Mesendoderm (in vitro differentiated cells): Measurements from ENCODE around the gene PC.
A peak's percentile ranks its signal among the peaks of the same experiment; 100 is the strongest.

Experiments
- DNase-seq: peaks from one replicate; pipeline ENCODE4 v3.0.0; 2013
- H2AK5ac ChIP-seq: 2 replicates; pipeline ENCODE4 v1.6.1; 2013; ENCODE audit warnings: low read length, inconsistent platforms
- H2BK120ac ChIP-seq: 2 replicates; pipeline ENCODE4 v1.6.1; 2013; ENCODE audit warnings: low read depth, mild to moderate bottlenecking, low read length, moderate library complexity, mixed read lengths
- H2BK15ac ChIP-seq: replicated peaks from 2 replicates; pipeline ENCODE4 v1.6.1; 2013; ENCODE audit warnings: low read depth, mild to moderate bottlenecking, moderate library complexity
- H2BK5ac ChIP-seq: 2 replicates; pipeline ENCODE4 v1.6.1; 2013; ENCODE audit warnings: low read length, inconsistent platforms
- H3K18ac ChIP-seq: 2 replicates; pipeline ENCODE4 v1.6.1; 2013; ENCODE audit warnings: mild to moderate bottlenecking, low read length, mixed read lengths
- H3K23ac ChIP-seq: one replicate; pipeline ENCODE4 v1.6.1; 2013; ENCODE audit warnings: low read length
- H3K27ac ChIP-seq: 2 replicates; pipeline ENCODE4 v1.5.1; 2013; ENCODE audit warnings: low read depth, mild to moderate bottlenecking, inconsistent platforms, low read length, moderate library complexity
- H3K27me3 ChIP-seq: 2 replicates; pipeline ENCODE4 v1.6.1; 2013; ENCODE audit warnings: low read length, control low read depth, mild to moderate bottlenecking, inconsistent platforms; ENCODE audit not compliant: insufficient read depth, poor library complexity
- H3K36me3 ChIP-seq: 2 replicates; pipeline ENCODE4 v1.6.1; 2013; ENCODE audit warnings: low read length, inconsistent platforms; ENCODE audit not compliant: control insufficient read depth, insufficient read depth
- H3K4ac ChIP-seq: one replicate; pipeline ENCODE4 v1.6.1; 2013; ENCODE audit warnings: low read depth, mild to moderate bottlenecking, low read length, moderate library complexity
- H3K4me1 ChIP-seq: 2 replicates; pipeline ENCODE4 v1.6.1; 2013; ENCODE audit warnings: low read depth, low read length, inconsistent platforms; ENCODE audit not compliant: control insufficient read depth
- H3K4me2 ChIP-seq: 2 replicates; pipeline ENCODE4 v1.6.1; 2013; ENCODE audit warnings: low read length
- H3K4me3 ChIP-seq: 2 replicates; pipeline ENCODE4 v1.5.1; 2013; ENCODE audit warnings: mild to moderate bottlenecking, low read length
- H3K56ac ChIP-seq: one replicate; pipeline ENCODE4 v1.6.1; 2013; ENCODE audit warnings: low read length
- H3K79me1 ChIP-seq: 2 replicates; pipeline ENCODE4 v1.6.1; 2013; ENCODE audit warnings: low read length, inconsistent platforms
- H3K79me2 ChIP-seq: 2 replicates; pipeline ENCODE4 v1.6.1; 2013; ENCODE audit warnings: mild to moderate bottlenecking, low read length; ENCODE audit not compliant: control insufficient read depth, insufficient read depth
- H3K9ac ChIP-seq: 2 replicates; pipeline ENCODE4 v1.6.1; 2013; ENCODE audit warnings: low read length, inconsistent platforms
- H4K5ac ChIP-seq: one replicate; pipeline ENCODE4 v1.6.1; 2013; ENCODE audit warnings: low read length
- H4K8ac ChIP-seq: one replicate; pipeline ENCODE4 v1.6.1; 2013; ENCODE audit warnings: low read depth, mild to moderate bottlenecking, control low read depth, low read length, moderate library complexity
- WGBS: extraction: QIAGEN DNeasy Blood & Tissue Kit; methylation state at CpG from one replicate; pipeline ENCODE4 v1.1.7; 2013; ENCODE audit warnings: low lambda C conversion rate, missing lambda C conversion rate; ENCODE audit not compliant: insufficient coverage; ENCODE audit errors: extremely low coverage; 5-methylcytosine and 5-hydroxymethylcytosine counted together

PC gene

DNA sequence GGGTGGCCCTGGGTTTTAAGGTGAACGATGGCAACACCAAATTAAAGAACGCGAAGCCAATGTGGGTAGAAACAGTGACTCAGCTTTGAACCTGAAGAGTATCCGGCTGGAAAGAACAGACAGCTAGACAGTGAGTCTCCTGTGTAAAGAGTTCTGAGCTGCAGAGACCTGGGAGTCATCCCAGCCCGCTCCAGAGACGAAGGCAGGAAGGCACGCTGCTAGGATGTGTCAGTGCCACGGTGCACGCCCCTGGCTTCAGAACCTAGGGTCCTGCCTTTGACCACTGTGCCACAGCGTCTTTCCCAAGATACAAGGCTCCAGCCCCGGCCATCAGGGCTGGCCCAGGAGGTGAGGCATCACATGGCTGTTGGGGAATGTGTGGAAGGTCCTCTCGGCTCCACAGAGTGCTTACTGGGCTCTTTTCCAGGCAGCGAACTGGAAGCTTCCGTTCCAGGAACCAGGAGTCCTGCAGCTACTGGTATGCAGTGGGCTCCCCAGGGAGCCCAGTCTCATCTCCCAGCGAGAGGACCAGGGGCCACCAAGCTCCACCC lies 71.4 kb downstream of the PC start:
- Histone ChIP-seq H2BK5ac (no peak overlapping the region), H3K4me2 (no peak overlapping the region), H2AK5ac (no peak overlapping the region), H3K4me1 (no peaks in the 10 kb centered on the region), H3K9ac (no peak overlapping the region), H3K79me2 (no peaks in the 10 kb centered on the region), H3K36me3 (no peaks in the 10 kb centered on the region), H4K5ac (no peak overlapping the region), H3K18ac (no peak overlapping the region), H3K23ac (no peak overlapping the region), H2BK120ac (no peak overlapping the region), H2BK15ac (no peak overlapping the region), H3K79me1 (no peaks in the 10 kb centered on the region), H3K4me3 (no peak overlapping the region), H3K27me3 (no peaks in the 10 kb centered on the region), H4K8ac (no peak overlapping the region), H3K56ac (no peak overlapping the region), H3K4ac (no peak overlapping the region), H3K27ac (no peak overlapping the region)
- no peak for DNase-seq
- WGBS = no CpG with 5 or more reads among the region's 15 CpGs

DNA sequence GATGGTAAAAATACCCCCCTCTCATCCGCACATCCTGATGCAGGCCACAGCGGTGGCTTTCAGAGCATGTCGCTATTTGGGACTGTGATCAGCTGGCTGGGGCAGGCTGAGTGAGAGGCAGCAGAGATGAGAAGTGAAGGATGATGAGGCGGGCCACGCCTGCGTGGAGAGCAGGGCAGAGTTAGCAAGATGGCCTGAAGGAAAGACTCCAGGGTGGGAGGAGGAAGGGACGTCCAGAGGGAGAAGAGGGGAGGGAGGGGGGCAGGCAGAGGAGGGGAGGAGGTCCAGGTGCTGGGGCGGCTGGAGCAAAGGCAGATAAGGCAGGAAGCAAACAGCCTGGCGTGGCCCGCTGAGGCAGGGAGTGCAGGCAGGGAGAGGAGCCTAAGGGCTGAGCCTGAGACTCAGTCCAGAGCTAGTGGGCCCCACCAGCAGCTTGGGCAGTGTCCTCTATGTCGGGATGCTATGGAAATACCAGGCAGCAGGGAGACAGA lies 72.2 kb downstream of the PC start:
- Histone ChIP-seq H4K5ac (no peak overlapping the region), H2BK120ac (no peak overlapping the region), H3K79me1 (no peaks in the 10 kb centered on the region), H2BK15ac (no peak overlapping the region), H3K4me1 (no peaks in the 10 kb centered on the region), H3K27ac (no peak overlapping the region), H3K4me2 (no peak overlapping the region), H3K9ac (no peak overlapping the region), H3K27me3 (no peaks in the 10 kb centered on the region), H3K4ac (no peak overlapping the region), H3K4me3 (no peak overlapping the region), H3K36me3 (no peaks in the 10 kb centered on the region), H4K8ac (no peak overlapping the region), H3K56ac (no peak overlapping the region), H2AK5ac (no peak overlapping the region), H3K18ac (no peak overlapping the region), H2BK5ac (no peak overlapping the region), H3K79me2 (no peaks in the 10 kb centered on the region), H3K23ac (no peak overlapping the region)
- WGBS = no CpG with 5 or more reads among the region's 11 CpGs
- no peak for DNase-seq

DNA sequence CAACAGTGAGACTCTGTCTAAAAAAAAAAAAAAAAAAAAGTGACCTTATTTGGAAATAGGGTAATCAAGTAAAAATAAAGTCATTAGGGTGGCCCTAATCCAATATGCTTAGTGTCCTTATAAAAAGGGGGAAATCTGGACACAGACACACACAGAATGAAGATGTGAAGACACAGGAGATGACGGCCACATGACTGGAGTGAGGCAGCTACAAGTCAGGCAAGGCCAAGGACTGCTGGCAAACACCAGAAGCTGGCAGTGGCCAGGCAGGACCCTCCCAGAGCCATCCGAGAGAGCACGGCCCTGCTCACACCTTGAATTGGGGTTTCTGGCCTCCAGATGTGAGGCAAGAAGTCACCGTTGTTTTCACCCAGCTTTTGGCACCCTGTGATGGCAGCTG lies 72.7 kb downstream of the PC start:
- Histone ChIP-seq H4K5ac (no peak overlapping the region), H3K4me2 (no peak overlapping the region), H4K8ac (no peak overlapping the region), H3K4me3 (no peak overlapping the region), H2BK15ac (no peak overlapping the region), H3K27me3 (no peaks in the 10 kb centered on the region), H2BK5ac (no peak overlapping the region), H3K4ac (no peak overlapping the region), H3K9ac (no peak overlapping the region), H3K36me3 (no peaks in the 10 kb centered on the region), H2BK120ac (no peak overlapping the region), H3K23ac (no peak overlapping the region), H3K79me2 (no peaks in the 10 kb centered on the region), H3K18ac (no peak overlapping the region), H3K4me1 (no peaks in the 10 kb centered on the region), H3K79me1 (no peaks in the 10 kb centered on the region), H3K56ac (no peak overlapping the region), H2AK5ac (no peak overlapping the region), H3K27ac (no peak overlapping the region)
- WGBS = no CpG with 5 or more reads among the region's 4 CpGs
- no peak for DNase-seq

DNA sequence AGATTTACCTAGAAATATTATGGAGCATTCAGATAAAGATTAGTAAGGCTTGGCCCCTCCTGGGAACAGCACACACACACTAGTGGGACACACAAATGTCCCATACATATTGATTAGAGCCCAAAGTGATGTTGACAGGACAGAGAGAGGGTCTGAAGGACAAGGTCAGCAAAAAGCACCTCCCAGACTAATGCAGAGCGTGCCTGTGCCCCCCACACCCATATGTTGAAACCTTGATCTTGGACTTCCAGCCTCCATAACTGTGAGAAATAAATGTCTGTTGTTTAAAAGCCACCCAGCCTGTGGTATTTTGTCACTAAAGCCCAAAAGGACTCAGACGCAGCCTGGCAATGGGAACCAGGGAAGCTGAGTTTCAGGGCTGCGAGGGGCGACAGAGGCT lies 73.7 kb downstream of the PC start:
- Histone ChIP-seq H3K36me3 (no peaks in the 10 kb centered on the region), H2BK5ac (no peak overlapping the region), H3K56ac (no peak overlapping the region), H4K5ac (no peak overlapping the region), H2BK120ac (no peak overlapping the region), H2AK5ac (no peak overlapping the region), H3K4me3 (no peak overlapping the region), H3K27ac (no peak overlapping the region), H3K9ac (no peak overlapping the region), H3K18ac (no peak overlapping the region), H3K23ac (no peak overlapping the region), H3K4me2 (no peak overlapping the region), H3K79me2 (no peaks in the 10 kb centered on the region), H3K4me1 (no peaks in the 10 kb centered on the region), H2BK15ac (no peak overlapping the region), H3K4ac (no peak overlapping the region), H3K79me1 (no peaks in the 10 kb centered on the region), H3K27me3 (no peaks in the 10 kb centered on the region), H4K8ac (no peak overlapping the region)
- no CpG with 5 or more reads among the region's 4 CpGs for WGBS
- DNase-seq = no peak

DNA sequence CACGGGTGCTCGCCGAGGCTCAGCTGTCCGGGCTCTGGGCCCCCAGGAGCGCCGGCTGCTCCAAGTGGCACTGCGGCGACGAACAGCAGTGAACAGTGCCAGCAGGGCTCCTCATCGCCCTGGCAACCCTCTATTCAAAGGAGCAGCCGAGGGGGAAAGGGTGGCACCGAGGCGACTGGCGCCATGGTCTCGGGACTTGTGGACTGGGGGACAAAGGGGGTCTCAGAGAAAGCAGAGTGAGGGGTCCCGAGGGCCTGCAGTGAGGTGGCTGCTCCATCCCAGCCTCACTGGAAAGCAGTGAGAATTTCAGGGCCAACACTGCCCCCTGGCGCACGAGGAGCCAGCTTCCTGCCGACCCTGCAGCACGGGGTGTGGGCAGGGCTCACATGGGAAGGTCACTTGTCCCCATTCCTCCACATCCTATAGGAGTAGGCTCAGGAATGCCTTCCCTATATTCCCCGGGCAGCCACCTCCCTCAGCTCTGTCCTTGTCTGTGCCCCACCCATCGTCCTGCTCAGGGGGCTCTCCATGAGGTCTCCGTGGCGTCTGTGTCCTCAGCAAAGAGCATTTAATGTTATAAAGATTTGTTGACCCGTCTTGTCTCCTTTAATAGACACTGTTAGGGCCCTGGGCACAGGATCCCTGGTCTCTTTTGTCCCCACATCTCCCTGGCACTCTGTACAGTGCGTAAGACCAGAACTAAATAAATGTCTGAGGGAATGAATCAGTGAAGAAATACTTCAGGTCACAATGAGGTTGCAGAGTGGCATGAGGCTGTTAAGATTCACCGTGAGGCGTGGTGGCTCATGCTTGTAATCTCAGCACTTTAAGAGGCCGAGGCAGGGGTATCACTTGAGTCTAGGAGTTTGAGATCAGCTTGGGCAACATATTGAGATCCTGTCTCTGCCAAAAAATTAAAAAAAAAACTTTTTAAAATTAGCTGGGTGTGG lies 74.9 kb downstream of the PC start:
- Histone ChIP-seq H3K4me3 (no peak overlapping the region), H3K56ac (no peak overlapping the region), H3K27ac (no peak overlapping the region), H2AK5ac (no peak overlapping the region), H3K4me1 (no peaks in the 10 kb centered on the region), H3K23ac (no peak overlapping the region), H4K5ac (no peak overlapping the region), H3K9ac (no peak overlapping the region), H3K79me2 (no peaks in the 10 kb centered on the region), H3K18ac (no peak overlapping the region), H2BK15ac (no peak overlapping the region), H3K27me3 (no peaks in the 10 kb centered on the region), H3K4me2 (no peak overlapping the region), H2BK120ac (no peak overlapping the region), H3K79me1 (no peaks in the 10 kb centered on the region), H3K36me3 (no peaks in the 10 kb centered on the region), H2BK5ac (no peak overlapping the region), H3K4ac (no peak overlapping the region), H4K8ac (no peak overlapping the region)
- peak; percentile 89 for DNase-seq
- WGBS = no CpG with 5 or more reads among the region's 29 CpGs
